Liver (tissue), 9 donors: Measurements from ENCODE around the gene DHX32. TPM values are rescaled to one million over a fixed set of nuclear protein-coding genes. Genes with fewer than 3 reads are reported as not detected.

ENCODE experiments used
- DNase-seq: peaks from one replicate; pipeline ENCODE4 v3.0.0-alpha.2; 2017; ENCODE audit warnings: low spot score
- H3K27ac ChIP-seq, 2 donors: one replicate each; pipeline ENCODE4 v1.7.0; 2013; ENCODE audit warnings: inconsistent platforms in 2 of 2, low read length in 2 of 2, control low read depth in 1 of 2, low read depth in 1 of 2, mild to moderate bottlenecking in 1 of 2
- H3K27me3 ChIP-seq, 4 donors: one replicate each; pipeline versions ENCODE4 v1.6.1 to v1.7.0; 2013; ENCODE audit warnings: low read length in 3 of 4, inconsistent platforms in 1 of 4, mild to moderate bottlenecking in 1 of 4, moderate library complexity in 1 of 4; ENCODE audit not compliant: control insufficient read depth in 4 of 4, insufficient read depth in 4 of 4
- H3K36me3 ChIP-seq, 4 donors: one replicate each; pipeline versions ENCODE4 v1.6.1 to v1.7.0; 2013; ENCODE audit warnings: low read length in 3 of 4, mild to moderate bottlenecking in 3 of 4, low read depth in 1 of 4, moderate library complexity in 1 of 4; ENCODE audit not compliant: control insufficient read depth in 4 of 4, insufficient read depth in 3 of 4
- H3K4me1 ChIP-seq, 4 donors: one replicate each; pipeline versions ENCODE4 v1.6.1 to v1.7.0; 2013; ENCODE audit warnings: low read length in 3 of 4, mild to moderate bottlenecking in 3 of 4, moderate library complexity in 1 of 4; ENCODE audit not compliant: control insufficient read depth in 4 of 4, insufficient read depth in 4 of 4
- H3K4me3 ChIP-seq, 3 donors: one replicate each; pipeline versions ENCODE4 v1.6.1 to v1.7.0; 2013; ENCODE audit warnings: low read length in 3 of 3, control low read depth in 1 of 3, low read depth in 1 of 3, mild to moderate bottlenecking in 1 of 3
- H3K9ac ChIP-seq, 2 donors: one replicate each; pipeline ENCODE4 v1.7.0; 2013; ENCODE audit warnings: low read length in 2 of 2, mild to moderate bottlenecking in 2 of 2, moderate library complexity in 2 of 2, control low read depth in 1 of 2, low read depth in 1 of 2
- H3K9me3 ChIP-seq, 4 donors: one replicate each; pipeline versions ENCODE4 v1.6.1 to v1.7.0; 2013; ENCODE audit warnings: low read length in 3 of 4; ENCODE audit not compliant: control insufficient read depth in 4 of 4
- EGR1 ChIP-seq, 2 donors: IDR thresholded peaks; 2 replicates each; pipeline ENCODE4 v1.6.1; 2016 to 2018; ENCODE audit warnings: antibody characterized with exemption in 2 of 2, low read depth in 2 of 2
- FOXA1 ChIP-seq: IDR thresholded peaks from 2 replicates; pipeline ENCODE4 v1.6.1; 2016; ENCODE audit warnings: antibody characterized with exemption
- FOXA2 ChIP-seq: IDR thresholded peaks from 2 replicates; pipeline ENCODE4 v1.6.1; 2016; ENCODE audit warnings: antibody characterized with exemption
- GABPA ChIP-seq, 2 donors: IDR thresholded peaks in 1 of 2; conservative IDR thresholded peaks in 1 of 2; 2 replicates each; pipeline ENCODE4 v1.6.1; 2016; ENCODE audit warnings: antibody characterized with exemption in 2 of 2, mild to moderate bottlenecking in 1 of 2, moderate library complexity in 1 of 2
- HNF4A ChIP-seq, 2 donors: conservative IDR thresholded peaks; 2 replicates each; pipeline ENCODE4 v1.6.1; 2016; ENCODE audit warnings: antibody characterized with exemption in 2 of 2, mild to moderate bottlenecking in 2 of 2
- HNF4G ChIP-seq: IDR thresholded peaks from 2 replicates; pipeline ENCODE4 v1.6.1; 2016; ENCODE audit warnings: antibody characterized with exemption
- JUND ChIP-seq, 2 donors: IDR thresholded peaks; 2 replicates each; pipeline ENCODE4 v1.6.1; 2016; ENCODE audit warnings: antibody characterized with exemption in 2 of 2
- NR2F2 ChIP-seq: IDR thresholded peaks from 2 replicates; pipeline ENCODE4 v1.6.1; 2016; ENCODE audit warnings: antibody characterized with exemption
- RAD21 ChIP-seq, 2 donors: IDR thresholded peaks; 2 replicates each; pipeline ENCODE4 v1.6.1; 2016; ENCODE audit warnings: antibody characterized with exemption in 2 of 2, mild to moderate bottlenecking in 2 of 2
- RXRA ChIP-seq, 2 donors: IDR thresholded peaks; 2 replicates each; pipeline ENCODE4 v1.6.1; 2017 to 2018; ENCODE audit warnings: antibody characterized with exemption in 2 of 2, mild to moderate bottlenecking in 1 of 2
- TAF1 ChIP-seq: conservative IDR thresholded peaks from 2 replicates; pipeline ENCODE4 v1.6.1; 2016; ENCODE audit warnings: antibody characterized with exemption, mild to moderate bottlenecking
- YY1 ChIP-seq: IDR thresholded peaks from 2 replicates; pipeline ENCODE4 v1.6.1; 2016; ENCODE audit warnings: antibody characterized with exemption, mild to moderate bottlenecking
- WGBS: extraction: QIAGEN DNeasy Blood & Tissue Kit; methylation state at CpG from one replicate; pipeline ENCODE4 v1.1.7; 2013; 5-methylcytosine and 5-hydroxymethylcytosine counted together
- polyA plus RNA-seq, 2 donors: library from polyadenylated mRNA; stranded (reverse) in 1 of 2; unstranded in 1 of 2; fragments of 200-250 nt in 1 of 2; fragments of >200 nt in 1 of 2; fragmentation: Nextera tagmentation in 1 of 2; extraction: Ambion mirVana in 1 of 2; gene quantifications; one replicate each; pipeline versions ENCODE4 v1.2.1 to v1.2.3, GENCODE V29; 2013 to 2015
- total RNA-seq, 2 donors: library from RNA; depleted of rRNA; stranded (reverse); fragments of >200 nt; gene quantifications; one replicate each; pipeline ENCODE4 v1.2.3, GENCODE V29; 2014
- TF ChIP-seq, protein P1 (sequence below): fragments of 150-350 bp; IDR thresholded peaks from 2 replicates; pipeline ENCODE4 v1.5.1; 2017; ENCODE audit warnings: improper control_type of control experiment, low read depth, low read length; ENCODE audit not compliant: missing input control
- TF ChIP-seq, protein P2 (sequence below): IDR thresholded peaks from 2 replicates; pipeline ENCODE4 v1.6.1; 2016; ENCODE audit warnings: antibody characterized with exemption
- TF ChIP-seq, protein P3 (sequence below): IDR thresholded peaks from 2 replicates; pipeline ENCODE4 v1.6.1; 2016; ENCODE audit warnings: antibody characterized with exemption
- TF ChIP-seq, protein P4 (sequence below): IDR thresholded peaks from 2 replicates; pipeline ENCODE4 v1.6.1; 2016; ENCODE audit warnings: antibody characterized with exemption, mild to moderate bottlenecking
- donor health status: healthy.
- donor health status: healthy.
- donor health status: healthy.
- donor health status: healthy.
- donor health status: healthy.

DHX32 gene
- total and polyA plus RNA-seq, 4 donors: 8.3 to 20.2 (median 10.2) TPM

DNA sequence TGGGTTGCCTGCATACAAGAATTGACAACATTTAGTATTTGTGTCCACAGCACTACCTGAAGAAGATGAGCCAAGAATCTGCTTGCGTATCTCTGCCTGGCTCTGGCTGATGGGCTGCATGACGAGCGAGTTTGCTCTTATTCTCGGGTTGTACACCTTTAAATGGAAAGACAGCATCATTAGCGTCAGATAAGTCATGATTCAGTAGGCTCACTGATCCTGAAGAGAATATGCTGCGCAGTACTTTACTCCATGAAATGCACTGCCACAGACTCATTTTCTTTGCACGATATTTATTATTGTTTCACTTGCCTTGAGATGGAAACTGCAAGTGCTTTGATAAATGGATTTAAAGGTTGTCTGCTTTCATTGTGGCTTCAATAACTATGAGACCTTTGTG, 28.6 kb downstream of the DHX32 start:
- H3K27ac ChIP-seq: no peak overlapping the region
- WGBS: 97% methylated on average over 7 of the region's 7 CpGs

More for the DNA sequence above, 28.6 kb downstream of the DHX32 start:
- TF ChIP-seq HNF4G (no peak), JUND (IDR thresholded peaks at IDR 0.05) (no peak), YY1 (no peak), RAD21 (IDR thresholded peaks at IDR 0.05) (no peak), FOXA2 (no peak), HNF4A (conservative IDR thresholded peaks at IDR 0.05) (no peak), EGR1 (IDR thresholded peaks at IDR 0.05; ENCODE audit: low read depth in 2 of 2) (no peak), GABPA (IDR thresholded peaks at IDR 0.05 in 1 of 2, conservative IDR thresholded peaks at IDR 0.05 in 1 of 2) (no peak), TAF1 (no peak), NR2F2 (no peak), RXRA (IDR thresholded peaks at IDR 0.05) (no peak), FOXA1 (no peak)
- TF ChIP-seq, protein P1, sequence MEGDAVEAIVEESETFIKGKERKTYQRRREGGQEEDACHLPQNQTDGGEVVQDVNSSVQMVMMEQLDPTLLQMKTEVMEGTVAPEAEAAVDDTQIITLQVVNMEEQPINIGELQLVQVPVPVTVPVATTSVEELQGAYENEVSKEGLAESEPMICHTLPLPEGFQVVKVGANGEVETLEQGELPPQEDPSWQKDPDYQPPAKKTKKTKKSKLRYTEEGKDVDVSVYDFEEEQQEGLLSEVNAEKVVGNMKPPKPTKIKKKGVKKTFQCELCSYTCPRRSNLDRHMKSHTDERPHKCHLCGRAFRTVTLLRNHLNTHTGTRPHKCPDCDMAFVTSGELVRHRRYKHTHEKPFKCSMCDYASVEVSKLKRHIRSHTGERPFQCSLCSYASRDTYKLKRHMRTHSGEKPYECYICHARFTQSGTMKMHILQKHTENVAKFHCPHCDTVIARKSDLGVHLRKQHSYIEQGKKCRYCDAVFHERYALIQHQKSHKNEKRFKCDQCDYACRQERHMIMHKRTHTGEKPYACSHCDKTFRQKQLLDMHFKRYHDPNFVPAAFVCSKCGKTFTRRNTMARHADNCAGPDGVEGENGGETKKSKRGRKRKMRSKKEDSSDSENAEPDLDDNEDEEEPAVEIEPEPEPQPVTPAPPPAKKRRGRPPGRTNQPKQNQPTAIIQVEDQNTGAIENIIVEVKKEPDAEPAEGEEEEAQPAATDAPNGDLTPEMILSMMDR: no peak
- TF ChIP-seq, protein P2, sequence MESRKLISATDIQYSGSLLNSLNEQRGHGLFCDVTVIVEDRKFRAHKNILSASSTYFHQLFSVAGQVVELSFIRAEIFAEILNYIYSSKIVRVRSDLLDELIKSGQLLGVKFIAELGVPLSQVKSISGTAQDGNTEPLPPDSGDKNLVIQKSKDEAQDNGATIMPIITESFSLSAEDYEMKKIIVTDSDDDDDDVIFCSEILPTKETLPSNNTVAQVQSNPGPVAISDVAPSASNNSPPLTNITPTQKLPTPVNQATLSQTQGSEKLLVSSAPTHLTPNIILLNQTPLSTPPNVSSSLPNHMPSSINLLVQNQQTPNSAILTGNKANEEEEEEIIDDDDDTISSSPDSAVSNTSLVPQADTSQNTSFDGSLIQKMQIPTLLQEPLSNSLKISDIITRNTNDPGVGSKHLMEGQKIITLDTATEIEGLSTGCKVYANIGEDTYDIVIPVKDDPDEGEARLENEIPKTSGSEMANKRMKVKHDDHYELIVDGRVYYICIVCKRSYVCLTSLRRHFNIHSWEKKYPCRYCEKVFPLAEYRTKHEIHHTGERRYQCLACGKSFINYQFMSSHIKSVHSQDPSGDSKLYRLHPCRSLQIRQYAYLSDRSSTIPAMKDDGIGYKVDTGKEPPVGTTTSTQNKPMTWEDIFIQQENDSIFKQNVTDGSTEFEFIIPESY: no peak
- TF ChIP-seq, protein P3, sequence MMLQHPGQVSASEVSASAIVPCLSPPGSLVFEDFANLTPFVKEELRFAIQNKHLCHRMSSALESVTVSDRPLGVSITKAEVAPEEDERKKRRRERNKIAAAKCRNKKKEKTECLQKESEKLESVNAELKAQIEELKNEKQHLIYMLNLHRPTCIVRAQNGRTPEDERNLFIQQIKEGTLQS: no peak
- TF ChIP-seq, protein P4, sequence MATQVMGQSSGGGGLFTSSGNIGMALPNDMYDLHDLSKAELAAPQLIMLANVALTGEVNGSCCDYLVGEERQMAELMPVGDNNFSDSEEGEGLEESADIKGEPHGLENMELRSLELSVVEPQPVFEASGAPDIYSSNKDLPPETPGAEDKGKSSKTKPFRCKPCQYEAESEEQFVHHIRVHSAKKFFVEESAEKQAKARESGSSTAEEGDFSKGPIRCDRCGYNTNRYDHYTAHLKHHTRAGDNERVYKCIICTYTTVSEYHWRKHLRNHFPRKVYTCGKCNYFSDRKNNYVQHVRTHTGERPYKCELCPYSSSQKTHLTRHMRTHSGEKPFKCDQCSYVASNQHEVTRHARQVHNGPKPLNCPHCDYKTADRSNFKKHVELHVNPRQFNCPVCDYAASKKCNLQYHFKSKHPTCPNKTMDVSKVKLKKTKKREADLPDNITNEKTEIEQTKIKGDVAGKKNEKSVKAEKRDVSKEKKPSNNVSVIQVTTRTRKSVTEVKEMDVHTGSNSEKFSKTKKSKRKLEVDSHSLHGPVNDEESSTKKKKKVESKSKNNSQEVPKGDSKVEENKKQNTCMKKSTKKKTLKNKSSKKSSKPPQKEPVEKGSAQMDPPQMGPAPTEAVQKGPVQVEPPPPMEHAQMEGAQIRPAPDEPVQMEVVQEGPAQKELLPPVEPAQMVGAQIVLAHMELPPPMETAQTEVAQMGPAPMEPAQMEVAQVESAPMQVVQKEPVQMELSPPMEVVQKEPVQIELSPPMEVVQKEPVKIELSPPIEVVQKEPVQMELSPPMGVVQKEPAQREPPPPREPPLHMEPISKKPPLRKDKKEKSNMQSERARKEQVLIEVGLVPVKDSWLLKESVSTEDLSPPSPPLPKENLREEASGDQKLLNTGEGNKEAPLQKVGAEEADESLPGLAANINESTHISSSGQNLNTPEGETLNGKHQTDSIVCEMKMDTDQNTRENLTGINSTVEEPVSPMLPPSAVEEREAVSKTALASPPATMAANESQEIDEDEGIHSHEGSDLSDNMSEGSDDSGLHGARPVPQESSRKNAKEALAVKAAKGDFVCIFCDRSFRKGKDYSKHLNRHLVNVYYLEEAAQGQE: no peak
- DNase-seq: no peak
- Histone ChIP-seq H3K4me1 (peaks cover 5 to 17% (median 14%) of the 10 kb centered on the region in 4 donors), H3K9ac (no peak overlapping the region), H3K4me3 (no peak overlapping the region), H3K36me3 (peaks cover 1 to 19% (median 16%) of the 10 kb centered on the region in 4 donors), H3K27me3 (no peaks in the 10 kb centered on the region), H3K9me3 (no peaks in the 10 kb centered on the region)
